ENCODE measurements around the gene LAD1. TPM values are rescaled to one million over a fixed set of nuclear protein-coding genes. Genes with fewer than 3 reads are reported as not detected.

The LAD1 gene, protein sequence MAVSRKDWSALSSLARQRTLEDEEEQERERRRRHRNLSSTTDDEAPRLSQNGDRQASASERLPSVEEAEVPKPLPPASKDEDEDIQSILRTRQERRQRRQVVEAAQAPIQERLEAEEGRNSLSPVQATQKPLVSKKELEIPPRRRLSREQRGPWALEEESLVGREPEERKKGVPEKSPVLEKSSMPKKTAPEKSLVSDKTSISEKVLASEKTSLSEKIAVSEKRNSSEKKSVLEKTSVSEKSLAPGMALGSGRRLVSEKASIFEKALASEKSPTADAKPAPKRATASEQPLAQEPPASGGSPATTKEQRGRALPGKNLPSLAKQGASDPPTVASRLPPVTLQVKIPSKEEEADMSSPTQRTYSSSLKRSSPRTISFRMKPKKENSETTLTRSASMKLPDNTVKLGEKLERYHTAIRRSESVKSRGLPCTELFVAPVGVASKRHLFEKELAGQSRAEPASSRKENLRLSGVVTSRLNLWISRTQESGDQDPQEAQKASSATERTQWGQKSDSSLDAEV
- total RNA-seq = 10 to 100 TPM; 28.7 to 62.5 (median 44.3) TPM
- 10 to 100 TPM; 37.3 to 56.3 TPM for polyA plus RNA-seq

- no peaks in the 10 kb centered on the region for H3K9me3 ChIP-seq
- peak within 1 kb of the TSS; percentile 74 to 95 (median 88) for H3K27ac ChIP-seq
- intact Hi-C loops (cut with DNase I) = no loop called here
- TF ChIP-seq, protein P1, sequence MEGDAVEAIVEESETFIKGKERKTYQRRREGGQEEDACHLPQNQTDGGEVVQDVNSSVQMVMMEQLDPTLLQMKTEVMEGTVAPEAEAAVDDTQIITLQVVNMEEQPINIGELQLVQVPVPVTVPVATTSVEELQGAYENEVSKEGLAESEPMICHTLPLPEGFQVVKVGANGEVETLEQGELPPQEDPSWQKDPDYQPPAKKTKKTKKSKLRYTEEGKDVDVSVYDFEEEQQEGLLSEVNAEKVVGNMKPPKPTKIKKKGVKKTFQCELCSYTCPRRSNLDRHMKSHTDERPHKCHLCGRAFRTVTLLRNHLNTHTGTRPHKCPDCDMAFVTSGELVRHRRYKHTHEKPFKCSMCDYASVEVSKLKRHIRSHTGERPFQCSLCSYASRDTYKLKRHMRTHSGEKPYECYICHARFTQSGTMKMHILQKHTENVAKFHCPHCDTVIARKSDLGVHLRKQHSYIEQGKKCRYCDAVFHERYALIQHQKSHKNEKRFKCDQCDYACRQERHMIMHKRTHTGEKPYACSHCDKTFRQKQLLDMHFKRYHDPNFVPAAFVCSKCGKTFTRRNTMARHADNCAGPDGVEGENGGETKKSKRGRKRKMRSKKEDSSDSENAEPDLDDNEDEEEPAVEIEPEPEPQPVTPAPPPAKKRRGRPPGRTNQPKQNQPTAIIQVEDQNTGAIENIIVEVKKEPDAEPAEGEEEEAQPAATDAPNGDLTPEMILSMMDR (IDR thresholded peaks at IDR 0.05) = no peak
- 1 to 3% methylated on average over 10 to 25 of the region's 25 CpGs for WGBS, 2 donors
- ATAC-seq = no peak
- no peaks in the 10 kb centered on the region for H3K27me3 ChIP-seq
- no peak for DNase-seq
- H3K36me3 ChIP-seq = no peaks in the 10 kb centered on the region
- peaks cover 16 to 28% (median 27%) of the 10 kb centered on the region in 3 donors for H3K4me1 ChIP-seq
- H3K4me3 ChIP-seq = peak within 1 kb of the TSS; percentile 47 to 86 (median 60)
- no peak for FAIRE-seq
Measured at GRCh38 chr1:201399018-201399351, at the start of gene LAD1. Gene LAD1 (minus strand): TSS chr1:201399324. CDS start chr1:201399306, 18 bp downstream.

DNA sequence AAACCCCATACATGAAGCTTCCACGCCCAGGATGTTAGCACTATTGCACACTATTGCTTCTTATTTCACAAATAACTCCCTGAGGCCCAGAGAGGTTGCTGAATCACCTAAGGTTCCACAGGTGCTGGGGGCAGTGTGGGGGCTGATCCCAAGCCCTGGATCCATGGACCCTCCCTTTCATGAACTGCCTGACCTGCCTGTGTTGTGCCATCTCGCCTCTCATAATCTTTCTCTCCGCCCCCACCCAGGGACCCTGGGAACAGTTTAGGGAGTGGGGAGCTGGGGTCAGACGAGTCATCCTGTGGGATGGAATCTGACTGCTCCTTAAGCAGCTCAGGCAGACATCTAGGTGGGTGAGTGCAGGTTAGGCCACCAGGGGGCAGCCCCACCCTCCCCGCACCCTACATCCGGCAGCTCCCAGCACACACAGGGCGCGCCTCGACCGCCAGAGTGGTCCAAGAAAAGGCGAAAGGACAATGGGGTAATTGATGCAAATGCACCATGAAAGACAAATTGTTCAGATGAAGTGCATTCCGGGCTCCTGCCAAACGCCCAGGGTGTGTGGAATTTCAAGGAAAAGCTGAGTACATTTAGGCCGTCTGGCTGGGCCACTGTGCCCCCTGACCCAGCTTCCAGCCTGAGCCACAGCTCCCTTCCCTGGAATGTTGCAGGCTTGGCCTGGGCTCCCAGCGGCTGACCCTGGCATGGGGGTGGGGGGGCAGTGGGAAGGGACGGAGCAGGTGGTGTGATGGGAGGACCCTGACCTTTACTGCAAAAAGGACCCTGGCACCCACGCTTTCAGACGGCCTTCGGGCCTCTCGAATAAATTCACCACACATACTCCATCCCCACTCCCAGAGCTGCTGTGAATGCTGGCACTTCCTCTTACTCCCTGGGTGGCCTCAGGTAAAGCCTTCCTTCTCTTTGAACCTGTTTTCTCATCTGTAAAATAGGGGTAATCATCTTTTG is 49.1 kb upstream of the LAD1 start:
- H3K9me3 ChIP-seq = no peaks in the 10 kb centered on the region
- DNase-seq = peak; percentile 55 to 88 (median 80)
- intact Hi-C loops (cut with DNase I) = no loop called here
- WGBS, 2 donors = 16 to 23% methylated on average over 20 of the region's 20 CpGs
- no peak for FAIRE-seq
- TF ChIP-seq, protein P1 (IDR thresholded peaks at IDR 0.05) = peak; percentile 62 to 87 (median 78)
- peak; percentile 94 to 96 (median 95) for ATAC-seq
- H3K4me3 ChIP-seq = no peak overlapping the region
- H3K27ac ChIP-seq = peak overlapping the region; percentile 46 to 67 (median 57)
- no peaks in the 10 kb centered on the region for H3K36me3 ChIP-seq
- H3K27me3 ChIP-seq = no peaks in the 10 kb centered on the region
- no peaks in the 10 kb centered on the region for H3K4me1 ChIP-seq

- TF ChIP-seq, protein P1 (IDR thresholded peaks at IDR 0.05) = no peak
- intact Hi-C loops (cut with DNase I) = no loop called here
- ATAC-seq = no peak
- H3K27me3 ChIP-seq = no peaks in the 10 kb centered on the region
- no peaks in the 10 kb centered on the region for H3K9me3 ChIP-seq
- 88 to 89% methylated on average over 6 of the region's 6 CpGs for WGBS, 2 donors
- H3K4me3 ChIP-seq = no peak overlapping the region
- no peak overlapping the region for H3K27ac ChIP-seq
- DNase-seq = no peak
- H3K36me3 ChIP-seq = no peaks in the 10 kb centered on the region
- H3K4me1 ChIP-seq = no peaks in the 10 kb centered on the region
- FAIRE-seq = no peak
Measured at GRCh38 chr1:201445310-201445709, 46.2 kb upstream of the LAD1 start.

DNA sequence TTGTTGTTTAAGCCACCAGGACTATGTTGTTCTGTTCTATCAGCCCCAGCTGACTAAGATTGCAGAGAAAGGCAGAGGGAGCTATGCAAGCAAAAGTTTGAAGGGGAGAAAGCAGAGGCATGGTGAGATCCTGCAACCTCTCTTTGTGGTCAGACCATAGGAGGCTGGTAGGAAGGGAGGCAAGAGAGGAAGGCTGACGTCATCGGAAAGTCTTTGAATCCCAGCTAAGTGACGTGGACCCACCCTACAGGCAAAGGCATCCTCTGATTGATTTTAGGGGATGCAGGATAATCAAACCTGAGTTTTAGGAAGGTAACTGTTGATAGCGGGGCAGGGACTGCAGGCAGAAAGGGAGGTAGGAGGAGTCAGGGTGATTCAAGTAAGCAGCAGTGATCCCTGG is 45.7 kb upstream of the LAD1 start:
- Histone ChIP-seq H3K4me3 (no peak overlapping the region), H3K27me3 (no peaks in the 10 kb centered on the region), H3K4me1 (no peaks in the 10 kb centered on the region), H3K36me3 (no peaks in the 10 kb centered on the region), H3K9me3 (no peaks in the 10 kb centered on the region), H3K27ac (no peak overlapping the region)
- intact Hi-C loops (cut with DNase I) = no loop called here
- 84 to 85% methylated on average over 4 of the region's 4 CpGs for WGBS, 2 donors
- DNase-seq (no peak), ATAC-seq (no peak), FAIRE-seq (no peak)
- TF ChIP-seq, protein P1 (IDR thresholded peaks at IDR 0.05) = no peak

Measured in pancreas (tissue), 10 donors.